Immature natural killer cell (primary cell): ENCODE data around the gene MAP3K5. TPM values are rescaled to one million over a fixed set of nuclear protein-coding genes. Genes with fewer than 3 reads are reported as not detected.

ENCODE experiments used
- DNase-seq, 3 donors: peaks; one replicate each; pipeline ENCODE4 v3.0.0; 2022; ENCODE audit warnings: mixed read lengths in 1 of 3
- H3K27ac Mint-ChIP-seq, 6 donors: one replicate each; pipeline ENCODE4 v1.8.0; 2020; ENCODE audit warnings: mixed read lengths in 6 of 6, mild to moderate bottlenecking in 5 of 6, inconsistent platforms in 4 of 6, moderate library complexity in 3 of 6
- H3K27me3 Mint-ChIP-seq, 3 donors: one replicate each; pipeline ENCODE4 v1.8.0; 2020 to 2021; ENCODE audit warnings: low read depth in 3 of 3, mild to moderate bottlenecking in 3 of 3, mixed read lengths in 3 of 3, moderate library complexity in 3 of 3, inconsistent platforms in 1 of 3
- H3K36me3 Mint-ChIP-seq, 3 donors: one replicate each; pipeline ENCODE4 v1.8.0; 2020; ENCODE audit warnings: mixed read lengths in 3 of 3, inconsistent platforms in 2 of 3, mild to moderate bottlenecking in 2 of 3
- H3K4me1 Mint-ChIP-seq, 2 donors: one replicate each; pipeline ENCODE4 v1.8.0; 2020; ENCODE audit warnings: inconsistent platforms in 2 of 2, mild to moderate bottlenecking in 2 of 2, mixed read lengths in 2 of 2, moderate library complexity in 1 of 2
- H3K4me3 Mint-ChIP-seq, 5 donors: one replicate each; pipeline ENCODE4 v1.8.0; 2020; ENCODE audit warnings: mild to moderate bottlenecking in 5 of 5, mixed read lengths in 5 of 5, inconsistent platforms in 3 of 5, moderate library complexity in 3 of 5
- H3K9me3 Mint-ChIP-seq, 6 donors: one replicate each; pipeline ENCODE4 v1.8.0; 2020; ENCODE audit warnings: mild to moderate bottlenecking in 6 of 6, mixed read lengths in 6 of 6, inconsistent platforms in 4 of 6, moderate library complexity in 3 of 6
- polyA plus RNA-seq, 3 donors: library from polyadenylated mRNA; unstranded; fragments of 300-500 nt; fragmentation: Illumina TruSeq; gene quantifications; one replicate each; pipeline ENCODE4 v1.2.3, GENCODE V29; 2021

Gene MAP3K5
- polyA plus RNA-seq, 3 donors from 2014 or later, result 5.5 to 13.8 (median 6.2) TPM

DNA sequence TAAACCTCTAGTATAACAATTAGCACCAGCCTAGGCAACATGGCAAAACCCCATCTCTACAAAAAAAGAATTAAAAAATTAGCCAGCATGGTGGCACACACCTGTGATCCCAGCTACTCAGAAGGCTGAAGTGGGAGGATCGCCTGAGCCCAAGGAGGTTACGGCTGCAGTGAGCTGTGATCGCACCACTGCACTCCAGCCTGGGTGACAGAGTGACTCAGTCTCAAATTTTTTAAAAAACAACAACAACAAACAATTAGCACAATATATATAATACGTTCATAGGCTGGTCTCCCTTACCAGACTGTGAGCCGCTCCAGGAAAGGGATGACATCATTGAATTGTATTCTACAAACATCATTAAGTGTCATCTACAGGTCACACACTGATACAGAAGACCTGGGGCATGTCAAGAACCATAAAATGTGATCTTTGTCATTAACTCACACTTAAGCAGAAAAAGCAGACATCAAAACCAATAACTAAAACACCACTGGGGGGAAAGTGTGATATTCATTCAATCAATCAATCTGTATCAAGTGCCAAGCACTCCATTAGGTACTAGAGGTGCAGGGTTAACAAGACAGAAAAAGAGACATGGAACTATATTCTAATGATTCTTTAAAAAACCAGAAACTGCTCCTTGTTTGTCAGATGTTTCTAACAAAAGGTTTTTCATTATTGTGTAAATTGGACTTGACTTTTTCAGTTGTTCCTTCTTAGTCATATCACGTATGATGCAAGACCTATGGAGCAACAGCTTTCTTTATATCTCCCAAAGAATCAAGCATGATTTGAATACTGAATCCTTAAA, 17.8 kb downstream of the MAP3K5 start:
- peaks cover 43 to 54% of the 10 kb centered on the region in 2 donors for H3K4me1 Mint-ChIP-seq
- no peak overlapping the region for H3K4me3 Mint-ChIP-seq
- H3K27me3 Mint-ChIP-seq, result peaks cover 0 to 2% (median 0%) of the 10 kb centered on the region in 3 donors
- DNase-seq, result no peak
- peaks cover 0 to 4% (median 0%) of the 10 kb centered on the region in 3 donors for H3K36me3 Mint-ChIP-seq
- peak overlapping the region in 2 of 6 donors; percentile 10 to 28 for H3K27ac Mint-ChIP-seq
- no peaks in the 10 kb centered on the region for H3K9me3 Mint-ChIP-seq

- Mint-ChIP-seq H3K27ac (peak overlapping the region in 2 of 6 donors; percentile 8 to 36), H3K27me3 (no peaks in the 10 kb centered on the region), H3K9me3 (no peaks in the 10 kb centered on the region), H3K4me3 (no peak overlapping the region), H3K36me3 (peaks cover 0 to 4% (median 0%) of the 10 kb centered on the region in 3 donors), H3K4me1 (peaks cover 47 to 61% of the 10 kb centered on the region in 2 donors)
- no peak for DNase-seq
Observed at GRCh38 chr6:136773473-136773796, 18.8 kb downstream of the MAP3K5 start.

GRCh38 chr6:136772685-136773472, 19.4 kb downstream of the MAP3K5 start:
- Mint-ChIP-seq H3K4me3 (no peak overlapping the region), H3K4me1 (peaks cover 52 to 65% of the 10 kb centered on the region in 2 donors)

GRCh38 chr6:136771306-136771705, 21.0 kb downstream of the MAP3K5 start:
- H3K9me3 Mint-ChIP-seq, result no peaks in the 10 kb centered on the region
- DNase-seq, result no peak
- H3K4me1 Mint-ChIP-seq, result peaks cover 65 to 76% of the 10 kb centered on the region in 2 donors
- peaks cover 0 to 7% (median 0%) of the 10 kb centered on the region in 3 donors for H3K36me3 Mint-ChIP-seq
- no peaks in the 10 kb centered on the region for H3K27me3 Mint-ChIP-seq
- H3K4me3 Mint-ChIP-seq, result no peak overlapping the region
- H3K27ac Mint-ChIP-seq, result peak overlapping the region in 2 of 6 donors; percentile 13 to 32

More at GRCh38 chr6:136772685-136773472, 19.4 kb downstream of the MAP3K5 start:
- H3K27me3 Mint-ChIP-seq, result no peaks in the 10 kb centered on the region
- H3K9me3 Mint-ChIP-seq, result no peaks in the 10 kb centered on the region
- H3K36me3 Mint-ChIP-seq, result peaks cover 0 to 7% (median 0%) of the 10 kb centered on the region in 3 donors
- DNase-seq, result no peak
- H3K27ac Mint-ChIP-seq, result peak overlapping the region in 2 of 6 donors; percentile 12 to 58

DNA sequence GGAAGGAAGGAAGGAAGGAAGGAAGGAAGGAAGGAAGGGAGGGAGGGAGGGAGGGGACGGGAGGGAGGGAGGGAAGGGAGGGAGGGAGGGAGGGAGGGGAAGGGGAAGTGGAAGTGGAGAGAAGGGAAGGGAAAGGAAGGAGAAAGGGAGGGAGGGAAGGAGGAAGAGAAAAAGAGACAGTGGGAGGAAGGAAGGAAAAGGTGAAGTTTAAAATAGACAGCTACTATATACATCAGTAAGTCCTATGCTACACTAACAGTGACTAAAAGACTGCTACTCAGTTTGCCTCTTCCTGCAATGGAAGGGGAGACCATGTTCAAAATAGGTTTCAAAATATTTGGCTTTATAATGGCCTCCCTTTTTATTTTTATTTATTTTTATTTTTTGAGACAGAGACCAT, 22.5 kb downstream of the MAP3K5 start:
- Mint-ChIP-seq H3K4me1 (peaks cover 75 to 79% of the 10 kb centered on the region in 2 donors), H3K36me3 (peaks cover 0 to 7% (median 0%) of the 10 kb centered on the region in 3 donors), H3K9me3 (no peaks in the 10 kb centered on the region), H3K27me3 (no peaks in the 10 kb centered on the region), H3K4me3 (no peak overlapping the region), H3K27ac (no peak overlapping the region)
- DNase-seq, result no peak

DNA sequence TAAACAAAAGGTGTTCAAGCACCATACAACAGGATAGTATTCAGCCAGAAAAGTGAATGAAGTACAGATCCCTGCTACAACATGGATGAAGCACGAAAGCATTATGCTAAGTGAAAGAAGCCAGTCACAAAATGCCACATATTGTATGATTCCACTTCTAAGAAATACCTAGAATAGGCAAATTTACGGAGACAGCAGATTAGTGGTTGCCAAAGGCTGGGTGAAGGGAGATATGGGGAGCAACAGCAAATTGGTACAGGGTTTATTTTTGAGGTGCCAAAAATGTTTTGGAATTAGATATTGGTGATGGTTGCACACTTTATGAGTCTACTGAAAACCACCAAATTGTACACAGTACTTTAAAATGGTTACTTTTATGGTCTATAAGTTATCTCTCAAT, 23.2 kb downstream of the MAP3K5 start:
- Mint-ChIP-seq H3K4me1 (peaks cover 76 to 79% of the 10 kb centered on the region in 2 donors), H3K27me3 (peaks cover 0 to under 1% (median 0%) of the 10 kb centered on the region in 3 donors), H3K4me3 (no peak overlapping the region), H3K27ac (peak overlapping the region in 3 of 6 donors; percentile 20 to 80 (median 73)), H3K36me3 (peaks cover 0 to 6% (median 0%) of the 10 kb centered on the region in 3 donors), H3K9me3 (no peaks in the 10 kb centered on the region)
- DNase-seq, result no peak

DNA sequence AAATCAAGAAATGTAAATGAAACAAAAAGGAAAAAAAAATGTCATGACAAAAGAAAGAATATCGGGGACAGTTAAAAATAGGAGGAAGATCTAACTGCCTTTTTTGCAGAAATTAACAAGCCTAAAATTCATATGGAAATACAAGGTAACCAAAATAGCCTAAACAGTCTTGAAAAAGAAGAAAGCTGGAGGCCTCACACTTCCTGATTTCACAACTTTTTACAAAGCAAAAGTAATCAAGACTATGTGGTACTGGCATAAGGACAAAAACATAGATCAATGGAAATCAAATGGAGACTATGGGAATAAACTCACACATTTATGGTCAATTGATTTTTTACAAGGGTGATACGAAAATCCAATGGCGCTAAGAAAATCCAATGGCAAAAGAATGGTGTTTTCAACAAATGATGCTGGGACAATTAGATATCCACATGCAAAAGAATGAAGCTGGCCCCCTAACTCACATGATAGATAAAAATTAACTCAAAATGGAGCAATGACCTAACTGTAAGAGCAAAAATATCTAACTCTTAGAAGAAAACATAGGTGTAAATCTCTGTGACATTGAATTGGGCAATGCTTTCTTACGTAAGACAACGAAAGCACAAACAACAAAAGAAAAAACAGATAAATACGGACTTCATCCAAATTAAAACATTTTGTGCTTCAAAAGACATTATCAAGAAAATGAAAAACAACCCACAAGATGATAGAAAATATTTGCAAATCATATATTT, 24.5 kb downstream of the MAP3K5 start:
- DNase-seq, result no peak
- H3K27ac Mint-ChIP-seq, result peak overlapping the region; percentile 19 to 76 (median 34)
- H3K4me3 Mint-ChIP-seq, result peak overlapping the region in 4 of 5 donors; percentile 17 to 49 (median 36)
- H3K9me3 Mint-ChIP-seq, result no peaks in the 10 kb centered on the region
- H3K36me3 Mint-ChIP-seq, result peaks cover 0 to 3% (median 0%) of the 10 kb centered on the region in 3 donors
- peaks cover 0 to 3% (median 0%) of the 10 kb centered on the region in 3 donors for H3K27me3 Mint-ChIP-seq
- peaks cover 76 to 79% of the 10 kb centered on the region in 2 donors for H3K4me1 Mint-ChIP-seq

GRCh38 chr6:136767103-136767502, 25.2 kb downstream of the MAP3K5 start:
- no peaks in the 10 kb centered on the region for H3K9me3 Mint-ChIP-seq
- peak overlapping the region in 5 of 6 donors; percentile 19 to 76 (median 38) for H3K27ac Mint-ChIP-seq
- DNase-seq, result no peak
- peak overlapping the region; percentile 3 to 49 (median 31) for H3K4me3 Mint-ChIP-seq
- H3K4me1 Mint-ChIP-seq, result peaks cover 77 to 79% of the 10 kb centered on the region in 2 donors
- H3K27me3 Mint-ChIP-seq, result peaks cover 0 to 3% (median 0%) of the 10 kb centered on the region in 3 donors
- H3K36me3 Mint-ChIP-seq, result peaks cover 0 to 3% (median 0%) of the 10 kb centered on the region in 3 donors

GRCh38 chr6:136766274-136766673, 26.0 kb downstream of the MAP3K5 start:
- peaks cover 0 to 3% (median 0%) of the 10 kb centered on the region in 3 donors for H3K36me3 Mint-ChIP-seq
- H3K4me3 Mint-ChIP-seq, result no peak overlapping the region
- H3K27ac Mint-ChIP-seq, result peak overlapping the region in 4 of 6 donors; percentile 22 to 86 (median 64)
- peaks cover 0 to 3% (median 1%) of the 10 kb centered on the region in 3 donors for H3K27me3 Mint-ChIP-seq
- peaks cover 79 to 83% of the 10 kb centered on the region in 2 donors for H3K4me1 Mint-ChIP-seq
- H3K9me3 Mint-ChIP-seq, result no peaks in the 10 kb centered on the region
- DNase-seq, result no peak

DNA sequence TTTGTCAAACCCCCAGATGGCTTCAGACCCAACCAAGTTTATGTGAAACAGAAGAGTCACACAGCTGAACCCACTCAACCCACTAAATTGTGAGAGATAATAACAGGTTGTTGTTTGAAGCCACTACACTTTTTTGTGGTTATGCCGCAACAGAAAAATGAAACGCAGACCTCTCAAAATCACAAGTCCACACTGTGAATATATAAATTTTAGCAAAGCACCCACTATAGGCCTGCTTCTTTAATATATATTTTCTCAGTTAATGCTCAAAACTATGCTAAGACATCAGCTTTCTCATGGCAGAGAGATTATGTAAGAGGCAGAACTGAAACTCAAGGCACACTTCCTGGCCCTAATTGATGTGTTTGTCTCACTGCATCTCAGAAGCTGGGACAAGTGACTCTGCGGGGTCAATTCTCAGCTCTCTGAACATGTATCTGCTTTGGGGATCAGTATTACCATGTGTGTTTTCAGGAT, 27.7 kb downstream of the MAP3K5 start:
- Mint-ChIP-seq H3K4me1 (peaks cover 89 to 92% of the 10 kb centered on the region in 2 donors), H3K27me3 (peaks cover 0 to 3% (median 1%) of the 10 kb centered on the region in 3 donors), H3K27ac (peak overlapping the region; percentile 82 to 96 (median 88)), H3K9me3 (no peaks in the 10 kb centered on the region), H3K4me3 (peak overlapping the region; percentile 70 to 79 (median 74)), H3K36me3 (peaks cover 0 to 3% (median 0%) of the 10 kb centered on the region in 3 donors)
- peak; percentile 32 to 51 (median 41) for DNase-seq

DNA sequence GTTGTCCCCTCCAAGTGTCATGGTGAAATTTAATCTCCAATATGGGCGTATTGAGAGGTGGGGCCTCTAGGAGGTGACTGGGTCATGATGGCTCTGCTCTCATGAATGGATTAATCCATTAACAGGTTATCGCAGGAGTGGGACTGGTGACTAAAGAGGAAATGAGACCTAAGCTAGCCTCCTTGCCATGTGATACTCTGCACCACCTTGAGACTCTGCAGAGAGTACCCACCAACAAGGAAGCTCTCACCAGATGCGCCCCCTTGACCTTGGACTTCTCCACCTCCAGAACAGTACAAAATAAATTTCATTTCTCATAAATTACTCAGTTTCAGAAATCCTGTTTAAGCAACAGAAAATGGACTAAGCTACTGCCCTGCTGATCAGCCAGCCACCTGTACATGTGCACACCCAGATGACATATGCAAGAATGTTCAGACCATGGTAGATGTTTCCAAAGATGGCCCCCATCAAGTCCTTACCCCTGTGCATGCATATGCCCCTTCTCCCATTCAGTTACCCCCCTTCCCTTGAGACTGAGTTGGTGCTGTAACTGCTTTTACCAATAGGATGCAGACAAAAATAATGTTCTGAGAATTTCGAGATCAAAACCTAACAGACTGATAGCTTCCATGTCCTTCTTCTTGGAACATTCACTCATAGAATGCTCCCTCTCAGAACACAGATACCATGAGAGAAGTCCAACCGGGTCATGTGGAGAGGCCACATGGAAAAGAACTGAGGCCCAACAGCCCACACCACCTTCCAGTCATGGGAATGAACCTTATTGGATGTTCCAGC, 28.4 kb downstream of the MAP3K5 start:
- peak overlapping the region; percentile 70 to 79 (median 74) for H3K4me3 Mint-ChIP-seq
- DNase-seq, result no peak
- peaks cover 84 to 87% of the 10 kb centered on the region in 2 donors for H3K4me1 Mint-ChIP-seq
- no peaks in the 10 kb centered on the region for H3K9me3 Mint-ChIP-seq
- peaks cover 0 to 3% (median 0%) of the 10 kb centered on the region in 3 donors for H3K36me3 Mint-ChIP-seq
- H3K27ac Mint-ChIP-seq, result peak overlapping the region; percentile 82 to 96 (median 88)
- H3K27me3 Mint-ChIP-seq, result peaks cover 0 to 3% (median 1%) of the 10 kb centered on the region in 3 donors

DNA sequence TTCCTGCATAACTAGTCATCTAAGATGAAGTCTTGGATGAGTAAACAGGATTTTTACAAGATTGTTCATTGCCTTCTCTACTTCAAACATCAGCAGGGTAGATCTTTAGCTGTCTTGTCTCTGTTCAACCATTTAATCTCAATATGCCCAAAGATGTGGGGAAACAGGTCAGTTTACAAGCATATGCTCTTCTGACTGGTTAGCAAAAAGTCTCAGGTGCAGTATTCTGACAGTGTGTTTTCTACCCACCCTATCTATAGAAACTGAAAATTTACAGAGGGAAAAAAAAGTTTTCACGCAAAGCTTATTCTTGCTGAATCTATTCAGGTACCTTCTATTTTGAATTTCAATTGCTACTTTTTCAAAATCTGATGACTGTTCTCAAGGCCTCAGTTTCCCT, 29.0 kb downstream of the MAP3K5 start:
- H3K4me3 Mint-ChIP-seq, result peak overlapping the region; percentile 0 to 79 (median 73)
- no peaks in the 10 kb centered on the region for H3K9me3 Mint-ChIP-seq
- peak overlapping the region; percentile 71 to 96 (median 86) for H3K27ac Mint-ChIP-seq
- H3K4me1 Mint-ChIP-seq, result peaks cover 82 to 84% of the 10 kb centered on the region in 2 donors
- DNase-seq, result no peak
- peaks cover 0 to 3% (median 1%) of the 10 kb centered on the region in 3 donors for H3K27me3 Mint-ChIP-seq
- H3K36me3 Mint-ChIP-seq, result peaks cover 0 to 3% (median 0%) of the 10 kb centered on the region in 3 donors
